GM21447 (cell line): ENCODE measurements around the gene MME.

Experiments used
- ATAC-seq: cut with Tn5 transposase; IDR thresholded peaks from one replicate; pipeline ENCODE4 v1.9.1; 2021; ENCODE audit not compliant: unreplicated experiment

The MME gene

DNA sequence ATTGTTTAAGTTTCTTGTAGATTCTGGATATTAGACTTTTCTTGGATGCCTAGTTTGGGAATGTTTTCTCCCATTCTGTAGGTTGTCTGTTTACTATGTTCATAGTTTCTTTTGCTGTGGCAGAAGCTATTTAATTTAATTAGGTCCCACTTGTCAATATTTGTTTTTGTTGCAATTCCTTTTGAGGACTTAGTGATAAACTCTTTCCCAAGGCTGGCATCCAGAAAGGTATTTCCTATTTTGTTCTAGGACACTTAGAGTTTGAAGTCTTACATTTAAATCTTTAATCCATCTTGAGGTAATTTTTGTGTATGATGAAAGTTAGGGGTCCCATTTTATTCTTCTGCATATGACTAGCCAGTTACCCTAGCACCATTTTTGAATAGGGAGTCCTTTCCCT lies 54.9 kb downstream of the MME start:
- no peak for ATAC-seq

DNA sequence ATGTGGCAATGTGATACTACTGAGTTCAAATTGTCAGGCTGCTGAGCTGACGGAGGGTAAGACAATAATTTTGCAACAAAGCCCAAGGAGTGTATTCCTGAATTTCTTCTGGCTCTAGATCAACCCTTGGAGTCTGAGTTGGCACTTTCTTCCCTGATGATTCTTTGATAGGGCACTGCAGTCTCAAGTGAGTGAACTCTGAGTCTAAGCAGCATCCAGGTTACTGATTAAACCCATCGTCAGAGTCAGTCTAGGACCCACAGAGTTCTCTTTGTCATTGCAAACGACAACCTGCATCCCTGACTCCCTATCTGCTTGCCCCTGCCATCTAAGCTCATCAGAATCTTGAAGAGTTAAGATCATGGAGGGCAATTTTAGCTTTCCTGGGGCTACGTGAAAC lies 58.6 kb downstream of the MME start:
- ATAC-seq = no peak

DNA sequence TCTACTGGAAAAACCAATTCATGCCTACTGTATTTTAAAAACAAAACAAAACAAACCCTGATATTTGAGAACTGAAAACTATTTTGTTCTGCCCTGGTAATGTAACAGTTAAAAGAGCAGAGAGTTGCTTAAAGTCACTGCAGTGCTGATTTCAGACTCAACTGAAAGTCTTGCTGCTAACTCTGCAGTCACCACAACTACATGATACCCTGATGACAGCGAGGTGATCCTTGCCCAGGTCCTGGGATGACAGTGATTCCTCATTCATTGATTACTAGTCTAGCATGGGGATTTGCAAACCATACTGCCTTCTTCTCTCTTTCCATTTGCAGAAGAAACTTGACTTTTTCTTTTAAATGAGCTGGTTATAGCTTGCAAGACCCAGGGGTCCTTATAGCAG lies 67.5 kb downstream of the MME start:
- no peak for ATAC-seq

DNA sequence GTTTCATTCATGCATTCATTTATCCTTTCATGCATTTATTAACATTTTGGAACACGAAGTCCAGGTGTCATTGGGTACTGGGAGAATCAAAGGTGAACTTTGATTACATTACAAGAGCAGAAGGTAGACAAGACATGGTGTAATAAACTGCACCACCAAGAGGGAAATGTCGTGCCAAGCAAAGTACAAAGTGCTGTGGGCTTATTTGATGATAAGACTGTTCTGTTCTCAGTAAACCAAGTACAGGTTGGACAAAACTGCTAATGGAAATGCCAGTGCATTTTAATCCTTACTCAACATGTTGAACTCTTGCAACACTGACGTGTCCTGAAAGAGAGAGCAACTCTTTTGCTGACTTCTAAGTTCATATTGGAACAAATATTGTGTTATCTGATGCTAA lies 69.4 kb downstream of the MME start:
- ATAC-seq = no peak

DNA sequence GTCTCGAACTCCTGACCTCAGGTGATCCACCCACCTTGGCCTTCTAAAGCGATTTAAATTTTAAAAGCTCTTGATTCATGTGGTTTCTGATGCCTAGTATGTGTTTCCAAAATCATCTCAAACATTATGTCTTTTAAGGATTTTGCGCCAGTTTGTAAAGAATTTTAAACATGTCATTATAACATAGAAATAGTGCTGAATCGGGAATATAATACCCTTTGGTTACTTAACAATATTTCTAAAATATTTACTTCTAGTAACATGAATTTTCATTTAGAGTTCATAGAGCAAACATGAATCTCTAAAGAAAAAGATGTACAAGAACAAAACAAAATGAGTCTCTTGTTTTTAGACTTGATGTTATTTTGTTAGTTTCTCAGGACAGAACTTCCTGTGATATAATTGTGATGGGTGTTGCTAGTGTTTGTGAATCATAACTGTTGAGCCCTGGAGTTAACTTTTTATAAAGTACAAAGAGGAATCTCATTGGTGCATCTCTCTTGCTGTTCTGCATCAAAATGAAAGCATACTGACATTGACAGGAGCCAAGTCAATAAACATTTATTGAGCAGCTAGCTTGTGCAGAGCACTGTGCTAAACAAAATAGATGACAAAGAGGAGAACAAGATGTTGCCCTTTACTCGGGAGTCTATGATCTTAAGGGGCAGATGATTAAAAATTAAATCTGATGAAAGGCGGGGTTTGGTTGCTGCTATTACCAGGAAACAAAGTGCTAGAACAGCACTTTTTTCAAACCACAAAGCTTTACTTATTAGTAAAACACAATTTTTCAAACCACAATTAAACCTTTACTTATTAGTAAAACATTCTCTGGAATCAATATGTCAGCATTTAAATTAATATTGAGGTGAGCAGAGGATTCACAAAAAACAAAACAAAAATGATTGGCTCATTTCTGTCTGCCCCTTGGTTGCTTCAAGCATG lies 73.4 kb downstream of the MME start:
- no peak for ATAC-seq

DNA sequence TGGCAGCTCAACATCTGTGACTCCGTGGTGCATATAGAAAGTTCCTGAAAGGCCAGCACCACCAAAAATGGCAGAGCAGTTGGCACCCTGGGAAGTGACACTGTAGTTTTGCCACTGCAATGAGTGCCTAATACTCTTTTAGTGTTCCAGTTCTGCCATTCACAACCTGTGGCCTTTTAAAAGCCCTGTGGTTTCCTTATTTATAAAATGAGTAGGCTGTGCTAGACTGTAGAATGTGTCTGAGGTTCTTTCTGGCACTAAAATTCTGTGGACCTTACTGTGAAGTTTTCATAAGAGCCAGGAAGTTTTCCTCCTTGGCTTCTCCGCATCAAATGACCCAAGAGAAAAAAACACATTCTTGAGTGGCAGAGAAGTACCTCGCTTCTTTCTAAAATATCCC lies 74.1 kb downstream of the MME start:
- ATAC-seq = no peak

DNA sequence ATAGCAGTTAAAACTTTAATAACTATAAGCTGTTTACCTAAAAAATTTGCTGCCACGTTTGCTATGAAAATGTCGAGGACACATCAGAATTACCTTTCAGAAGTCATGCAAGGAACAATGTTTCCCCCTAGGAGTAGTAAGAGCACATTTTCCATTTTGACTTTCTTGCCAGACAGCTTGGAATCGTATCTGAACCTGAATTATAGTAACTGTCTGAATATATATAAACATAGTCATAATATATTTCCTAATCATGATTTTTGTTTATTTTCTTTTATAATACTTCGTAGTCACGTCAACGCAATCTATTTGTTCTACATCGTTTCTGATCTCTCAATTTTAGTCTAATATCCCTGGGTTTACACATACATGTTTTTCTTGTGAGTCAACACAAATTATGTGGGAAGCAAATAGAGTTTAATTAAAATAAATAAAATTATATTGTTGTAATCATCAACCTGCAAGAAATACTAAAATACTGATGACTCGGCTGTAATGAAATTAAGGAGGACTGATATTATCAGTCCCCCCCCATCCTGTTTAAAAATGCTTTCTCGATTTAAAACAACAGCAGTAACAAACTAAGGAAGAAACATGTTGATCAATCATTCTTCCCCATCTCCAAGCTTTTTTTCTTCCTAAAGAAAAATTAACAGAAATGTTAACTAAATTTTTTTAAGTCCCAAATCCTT lies 78.4 kb downstream of the MME start:
- no peak for ATAC-seq

DNA sequence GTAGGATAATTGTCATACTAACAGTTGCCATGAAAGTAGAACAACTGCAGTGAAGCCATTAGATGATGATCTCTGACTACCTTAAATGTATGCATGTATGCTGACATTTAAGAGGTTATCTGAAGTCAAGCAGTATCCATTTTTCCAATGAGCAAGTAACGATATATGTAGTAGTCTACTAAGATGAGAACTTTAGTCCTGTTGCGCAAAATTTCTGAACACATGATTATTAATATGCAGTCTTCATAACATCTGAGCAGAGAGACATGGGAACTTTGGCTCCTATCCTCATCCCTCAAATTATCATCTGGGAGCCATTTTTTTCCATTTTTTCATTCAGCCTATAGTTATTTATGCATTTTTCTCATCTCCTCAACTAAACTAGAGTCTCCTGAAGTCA lies 79.2 kb downstream of the MME start:
- no peak for ATAC-seq

DNA sequence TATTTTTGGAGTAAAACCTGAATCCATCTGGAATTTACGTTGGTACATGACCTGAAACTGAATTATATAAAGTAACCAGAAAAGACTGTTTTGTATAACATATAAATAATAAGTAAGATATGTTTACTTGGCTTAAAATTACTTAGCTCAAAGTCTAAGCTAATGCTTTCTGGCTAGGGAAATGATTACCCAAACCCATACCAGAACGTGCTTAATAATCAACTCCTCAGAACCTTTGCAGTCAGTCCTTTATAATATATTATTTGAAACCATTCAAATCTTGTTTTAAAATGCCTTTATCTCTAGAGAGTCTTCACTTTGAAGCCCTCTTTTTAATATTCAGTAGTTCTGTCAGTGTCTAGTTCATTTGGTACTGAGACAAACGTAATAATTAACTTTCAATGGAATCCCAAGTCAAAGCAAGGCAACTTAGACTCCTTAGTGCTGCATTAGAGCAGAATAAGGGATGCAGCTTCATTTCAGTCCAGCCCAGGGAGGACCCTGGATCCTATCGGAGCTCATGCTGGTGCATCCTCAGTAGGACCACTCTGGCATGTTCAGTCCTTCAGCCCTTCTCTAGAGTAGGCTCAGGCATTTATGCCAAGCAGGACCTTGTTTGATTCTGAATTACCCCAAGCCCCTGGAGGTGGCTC lies 81.6 kb downstream of the MME start:
- ATAC-seq = no peak

DNA sequence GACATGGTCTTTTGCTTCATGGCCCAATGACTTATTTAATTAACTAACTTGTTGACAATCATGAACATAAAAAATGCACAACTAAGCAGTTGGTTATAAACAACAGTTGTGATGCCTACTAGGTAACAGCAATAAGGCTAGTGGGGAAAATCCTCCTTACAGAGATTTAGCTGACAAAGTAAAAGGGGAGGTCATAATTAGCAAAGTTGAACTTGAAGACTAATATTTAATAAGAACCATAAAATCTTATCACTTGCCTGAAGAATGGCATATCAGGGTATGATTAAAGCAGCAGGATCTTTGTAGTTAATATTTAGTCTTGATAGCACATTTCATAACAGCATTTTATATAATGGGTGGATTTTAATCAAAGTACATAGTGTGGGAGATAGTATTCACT lies 84.2 kb downstream of the MME start:
- no peak for ATAC-seq

DNA sequence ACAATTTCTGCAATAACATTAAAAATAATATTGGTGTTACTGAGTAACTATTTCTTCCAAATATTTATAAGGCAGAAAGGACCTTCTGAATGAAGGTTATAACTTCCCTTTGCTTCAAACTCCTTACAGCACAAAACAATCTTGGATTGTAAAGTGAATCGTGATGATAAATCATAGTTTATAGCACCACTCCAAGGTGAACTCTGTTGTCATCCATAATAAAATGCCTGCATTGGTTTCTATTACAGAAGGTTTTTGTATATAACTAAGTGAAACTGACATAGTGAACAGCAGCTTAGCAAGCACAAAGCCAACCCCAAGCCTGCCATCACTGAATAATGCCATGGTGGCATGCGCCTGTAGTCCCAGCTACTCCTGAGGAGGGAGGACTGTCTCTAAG lies 86.3 kb downstream of the MME start:
- no peak for ATAC-seq

DNA sequence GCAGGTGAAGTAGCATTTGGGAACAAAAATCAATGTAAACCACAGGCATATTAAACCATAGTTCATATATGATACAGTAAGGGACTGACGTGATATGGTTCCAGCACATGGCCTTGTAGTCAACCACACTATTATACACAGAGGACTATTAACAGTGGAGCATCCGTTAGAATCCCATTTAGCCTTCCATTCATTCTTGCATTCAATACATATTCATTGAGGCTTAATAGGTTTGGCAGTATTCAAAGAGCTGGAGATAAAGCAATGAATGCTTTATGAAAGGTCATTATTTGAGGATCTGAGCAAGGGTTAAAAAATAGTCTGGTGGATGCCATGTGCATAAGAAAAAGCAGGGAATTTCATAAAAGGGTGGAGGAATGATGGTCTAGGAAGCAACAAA lies 89.1 kb downstream of the MME start:
- ATAC-seq = no peak

DNA sequence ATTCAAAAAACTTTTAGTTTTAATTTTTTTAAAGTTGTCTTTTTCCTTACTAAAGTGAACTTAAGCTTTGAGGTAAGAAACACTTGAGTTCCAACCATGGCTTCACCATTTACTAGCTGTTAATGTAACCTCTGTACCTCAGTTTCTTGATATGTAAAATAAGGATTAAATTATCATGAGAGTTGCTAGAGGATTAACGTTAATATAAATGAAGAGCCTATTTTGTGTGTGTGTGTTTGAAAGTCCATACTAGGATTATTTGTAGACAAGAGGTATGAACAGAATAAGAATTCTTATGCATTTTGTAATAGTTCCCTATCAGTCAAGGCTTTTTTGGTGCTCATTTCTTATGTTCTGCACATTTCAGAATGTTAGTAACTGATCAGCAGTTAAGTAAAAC lies 93.7 kb downstream of the MME start:
- no peak for ATAC-seq

DNA sequence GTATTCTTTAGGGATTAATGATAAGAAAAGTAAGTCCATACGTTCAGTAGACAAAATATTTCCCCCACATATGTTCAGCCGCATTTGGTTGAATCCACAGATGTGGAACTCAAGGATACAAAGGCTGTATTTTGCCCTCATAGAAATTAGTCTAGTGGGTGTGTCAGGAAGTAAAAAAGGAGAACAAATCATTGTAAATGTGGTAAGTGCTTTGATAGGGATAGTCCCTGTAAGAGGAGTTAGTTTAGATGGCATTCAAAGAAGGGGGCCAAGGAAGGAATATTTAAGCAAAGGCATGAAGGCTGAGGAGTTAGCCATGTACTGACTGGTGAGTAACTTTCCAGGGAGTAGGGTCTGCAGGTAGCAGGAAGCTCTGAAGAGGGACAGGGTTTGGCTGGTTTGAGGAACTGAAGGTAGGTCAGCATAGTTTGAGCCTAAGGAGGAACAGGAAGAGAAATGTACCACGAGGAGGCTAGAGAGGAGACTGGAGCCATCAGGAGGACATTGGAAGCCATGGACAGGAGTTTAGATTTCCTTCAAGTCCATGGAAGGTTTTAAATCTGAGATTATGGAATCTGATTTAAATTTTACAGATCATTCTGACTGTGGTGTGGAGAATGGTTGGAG lies 98.8 kb downstream of the MME start:
- no peak for ATAC-seq

DNA sequence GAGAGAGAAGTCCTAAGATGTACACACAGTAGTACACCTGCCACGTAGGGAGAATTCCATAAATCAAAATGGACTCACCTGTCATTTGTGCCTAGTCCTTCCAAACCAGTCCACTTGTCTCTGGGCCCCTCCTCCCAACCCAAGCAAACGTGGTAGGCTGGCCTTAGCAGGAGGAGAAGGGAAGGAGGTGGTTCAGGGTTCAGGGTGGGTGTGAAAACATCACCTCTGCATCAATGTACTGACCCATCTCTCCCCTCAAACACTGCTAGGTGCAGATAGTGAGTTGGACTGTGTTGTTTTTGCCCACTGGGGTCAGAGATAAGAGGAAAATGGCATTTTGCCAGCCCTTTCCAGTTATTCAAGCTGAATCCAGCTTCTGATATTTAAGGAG lies 99.3 kb downstream of the MME start:
- ATAC-seq = no peak

DNA sequence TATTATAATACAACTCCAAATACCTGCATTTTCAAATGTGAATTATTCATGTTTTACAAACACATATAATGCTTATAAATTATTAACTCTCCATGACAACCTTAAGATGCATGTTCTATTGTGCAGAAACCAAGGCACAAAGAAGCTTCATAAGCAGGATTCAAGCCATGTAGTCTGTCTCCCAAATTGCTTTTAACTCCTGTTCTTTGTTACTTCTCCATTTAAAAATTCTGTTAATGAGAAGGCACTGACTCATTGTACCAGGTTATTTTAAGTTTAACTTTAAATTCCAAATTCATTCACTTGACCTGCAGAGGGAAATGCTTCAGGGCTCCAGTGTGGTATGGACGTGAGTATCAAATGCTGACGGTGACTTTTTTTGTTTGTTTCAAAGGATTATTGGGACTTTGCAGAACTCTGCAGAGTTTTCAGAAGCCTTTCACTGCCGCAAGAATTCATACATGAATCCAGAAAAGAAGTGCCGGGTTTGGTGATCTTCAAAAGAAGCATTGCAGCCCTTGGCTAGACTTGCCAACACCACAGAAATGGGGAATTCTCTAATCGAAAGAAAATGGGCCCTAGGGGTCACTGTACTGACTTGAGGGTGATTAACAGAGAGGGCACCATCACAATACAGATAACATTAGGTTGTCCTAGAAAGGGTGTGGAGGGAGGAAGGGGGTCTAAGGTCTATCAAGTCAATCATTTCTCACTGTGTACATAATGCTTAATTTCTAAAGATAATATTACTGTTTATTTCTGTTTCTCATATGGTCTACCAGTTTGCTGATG lies 100.0 kb downstream of the MME start:
- ATAC-seq = no peak

DNA sequence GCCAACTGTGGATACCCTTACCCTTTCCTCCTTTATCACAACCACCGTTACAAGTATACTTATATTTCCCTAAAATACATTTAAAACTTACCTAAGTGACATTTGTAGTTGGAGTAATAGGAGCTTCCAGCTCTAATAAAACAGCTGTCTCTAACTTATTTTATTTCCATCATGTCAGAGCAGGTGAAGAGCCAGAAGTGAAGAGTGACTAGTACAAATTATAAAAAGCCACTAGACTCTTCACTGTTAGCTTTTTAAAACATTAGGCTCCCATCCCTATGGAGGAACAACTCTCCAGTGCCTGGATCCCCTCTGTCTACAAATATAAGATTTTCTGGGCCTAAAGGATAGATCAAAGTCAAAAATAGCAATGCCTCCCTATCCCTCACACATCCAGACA lies 102.3 kb downstream of the MME start:
- ATAC-seq = no peak

DNA sequence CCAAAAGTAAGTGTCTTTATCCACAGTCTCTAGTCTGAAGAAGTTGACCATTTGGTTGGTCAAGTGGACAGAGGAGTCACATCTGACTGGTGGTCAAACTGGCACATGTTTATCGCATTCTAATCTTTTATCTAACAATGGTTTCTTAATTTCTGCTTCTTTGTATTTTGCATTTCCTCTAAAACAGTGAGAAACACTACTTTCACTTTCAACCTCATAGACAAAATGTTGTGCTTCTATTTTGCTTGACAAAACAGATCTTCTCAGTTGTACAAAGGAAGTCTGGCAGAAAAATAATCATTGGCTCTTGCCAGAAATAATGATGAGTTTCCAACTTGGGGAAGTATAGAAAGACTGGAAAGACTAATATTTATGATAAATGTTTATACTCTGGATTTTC lies 103.9 kb downstream of the MME start:
- peak; percentile 59 for ATAC-seq

DNA sequence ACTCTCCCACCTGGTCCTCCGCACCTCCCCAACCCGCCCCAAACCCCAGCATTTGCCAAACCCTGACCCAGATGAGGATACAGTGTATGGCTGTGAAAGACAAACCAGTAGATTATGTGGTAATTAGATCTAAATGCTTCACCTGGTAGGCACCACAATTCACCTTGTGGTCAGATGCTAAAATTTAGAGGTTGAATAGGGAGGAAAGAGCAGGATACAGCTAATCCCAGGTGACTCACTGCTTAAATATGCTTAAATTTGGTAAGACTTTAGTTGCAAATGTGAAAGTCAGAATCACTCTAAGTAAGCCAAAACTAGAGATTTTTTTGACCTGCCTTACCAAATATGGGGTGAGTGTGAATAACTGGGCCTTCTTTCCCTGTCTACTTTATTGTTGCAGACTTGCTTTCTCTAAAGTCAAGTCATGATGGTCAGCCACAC lies 105.5 kb downstream of the MME start:
- no peak for ATAC-seq

DNA sequence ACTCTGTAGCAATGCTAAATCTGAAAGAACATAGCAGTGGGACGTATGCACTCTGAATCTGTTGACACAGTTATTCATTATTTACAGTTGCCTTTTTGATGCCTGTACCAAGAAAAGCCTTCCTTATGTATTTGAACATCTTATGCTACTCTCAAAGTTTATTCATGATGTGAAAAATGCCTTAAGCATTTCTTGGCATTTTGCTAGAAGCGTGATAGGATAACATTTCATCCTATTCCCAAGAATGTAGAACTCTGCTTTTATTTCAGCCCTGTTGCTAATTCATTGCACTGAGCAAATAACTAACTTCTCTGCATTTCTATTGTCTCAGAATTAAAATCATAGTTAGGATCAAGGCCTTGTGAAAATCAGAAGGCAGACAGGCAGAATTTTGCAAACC lies 107.9 kb downstream of the MME start:
- ATAC-seq = no peak

DNA sequence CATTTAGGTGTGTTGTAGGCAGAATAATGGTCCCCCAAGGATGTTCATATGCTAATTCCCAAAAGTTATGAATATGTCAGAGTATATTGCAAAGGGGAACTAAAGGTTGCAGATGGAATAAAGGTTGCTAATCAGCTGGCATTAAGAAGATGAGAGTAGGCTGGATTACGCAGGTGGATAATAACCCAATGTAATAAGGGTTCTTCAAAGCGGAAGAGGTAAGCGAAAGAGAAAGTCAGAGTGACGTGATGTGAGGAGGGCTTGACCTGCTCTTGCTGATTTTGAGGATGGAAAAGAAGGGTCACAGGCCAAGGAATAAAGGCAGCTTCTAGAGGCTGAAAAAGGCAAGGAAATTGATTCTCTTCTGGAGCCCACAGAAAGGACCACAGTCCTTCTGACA lies 109.4 kb downstream of the MME start:
- no peak for ATAC-seq
